Kidney epithelial cell (primary cell): Measurements from ENCODE around the gene TOLLIP. TPM values are rescaled to one million over a fixed set of nuclear protein-coding genes. Genes with fewer than 3 reads are reported as not detected.
"Not testable (repeated sequence)": the region's sequence is repeated elsewhere in the genome, so short reads cannot be mapped to it uniquely, and the experiment has no call there.

Experiments
- DNase-seq: peaks from one replicate; pipeline ENCODE4 v3.0.0-alpha.2; 2010; ENCODE audit warnings: low read depth
- H3K27me3 ChIP-seq: 2 replicates; pipeline ENCODE4 v1.6.0; 2011; ENCODE audit warnings: low read length; ENCODE audit not compliant: control insufficient read depth, insufficient read depth
- H3K36me3 ChIP-seq: 2 replicates; pipeline ENCODE4 v1.5.1; 2011; ENCODE audit warnings: low read length; ENCODE audit not compliant: control insufficient read depth, insufficient read depth
- H3K4me3 ChIP-seq: 2 replicates; pipeline ENCODE4 v1.5.1; 2011; ENCODE audit warnings: low read depth, mild to moderate bottlenecking, control low read depth, low read length
- total RNA-seq: library from RNA; depleted of rRNA; stranded (reverse); fragments of >200 nt; gene quantifications from 2 replicates; pipeline ENCODE4 v1.2.3, GENCODE V29; 2015
- TF ChIP-seq, protein P1 (sequence below): IDR thresholded peaks from 2 replicates; pipeline ENCODE4 v1.5.1; 2011; ENCODE audit warnings: mild to moderate bottlenecking, moderate library complexity, low read length, control low read depth, inconsistent platforms; ENCODE audit not compliant: insufficient read depth, poor library complexity, severe bottlenecking

Gene TOLLIP
- total RNA-seq, 1 donor from 2014 or later, result 55.3 TPM

DNA sequence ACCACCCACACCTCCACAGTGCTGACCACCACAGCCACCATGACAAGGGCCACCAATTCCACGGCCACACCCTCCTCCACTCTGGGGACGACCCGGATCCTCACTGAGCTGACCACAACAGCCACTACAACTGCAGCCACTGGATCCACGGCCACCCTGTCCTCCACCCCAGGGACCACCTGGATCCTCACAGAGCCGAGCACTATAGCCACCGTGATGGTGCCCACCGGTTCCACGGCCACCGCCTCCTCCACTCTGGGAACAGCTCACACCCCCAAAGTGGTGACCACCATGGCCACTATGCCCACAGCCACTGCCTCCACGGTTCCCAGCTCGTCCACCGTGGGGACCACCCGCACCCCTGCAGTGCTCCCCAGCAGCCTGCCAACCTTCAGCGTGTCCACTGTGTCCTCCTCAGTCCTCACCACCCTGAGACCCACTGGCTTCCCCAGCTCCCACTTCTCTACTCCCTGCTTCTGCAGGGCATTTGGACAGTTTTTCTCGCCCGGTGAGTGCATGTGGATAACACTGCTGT is 58.1 kb downstream of the TOLLIP start:
- no peak overlapping the region for H3K4me3 ChIP-seq
- no peaks in the 10 kb centered on the region for H3K36me3 ChIP-seq
- TF ChIP-seq, protein P1, sequence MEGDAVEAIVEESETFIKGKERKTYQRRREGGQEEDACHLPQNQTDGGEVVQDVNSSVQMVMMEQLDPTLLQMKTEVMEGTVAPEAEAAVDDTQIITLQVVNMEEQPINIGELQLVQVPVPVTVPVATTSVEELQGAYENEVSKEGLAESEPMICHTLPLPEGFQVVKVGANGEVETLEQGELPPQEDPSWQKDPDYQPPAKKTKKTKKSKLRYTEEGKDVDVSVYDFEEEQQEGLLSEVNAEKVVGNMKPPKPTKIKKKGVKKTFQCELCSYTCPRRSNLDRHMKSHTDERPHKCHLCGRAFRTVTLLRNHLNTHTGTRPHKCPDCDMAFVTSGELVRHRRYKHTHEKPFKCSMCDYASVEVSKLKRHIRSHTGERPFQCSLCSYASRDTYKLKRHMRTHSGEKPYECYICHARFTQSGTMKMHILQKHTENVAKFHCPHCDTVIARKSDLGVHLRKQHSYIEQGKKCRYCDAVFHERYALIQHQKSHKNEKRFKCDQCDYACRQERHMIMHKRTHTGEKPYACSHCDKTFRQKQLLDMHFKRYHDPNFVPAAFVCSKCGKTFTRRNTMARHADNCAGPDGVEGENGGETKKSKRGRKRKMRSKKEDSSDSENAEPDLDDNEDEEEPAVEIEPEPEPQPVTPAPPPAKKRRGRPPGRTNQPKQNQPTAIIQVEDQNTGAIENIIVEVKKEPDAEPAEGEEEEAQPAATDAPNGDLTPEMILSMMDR, result no peak
- no peaks in the 10 kb centered on the region for H3K27me3 ChIP-seq
- DNase-seq, result no peak

DNA sequence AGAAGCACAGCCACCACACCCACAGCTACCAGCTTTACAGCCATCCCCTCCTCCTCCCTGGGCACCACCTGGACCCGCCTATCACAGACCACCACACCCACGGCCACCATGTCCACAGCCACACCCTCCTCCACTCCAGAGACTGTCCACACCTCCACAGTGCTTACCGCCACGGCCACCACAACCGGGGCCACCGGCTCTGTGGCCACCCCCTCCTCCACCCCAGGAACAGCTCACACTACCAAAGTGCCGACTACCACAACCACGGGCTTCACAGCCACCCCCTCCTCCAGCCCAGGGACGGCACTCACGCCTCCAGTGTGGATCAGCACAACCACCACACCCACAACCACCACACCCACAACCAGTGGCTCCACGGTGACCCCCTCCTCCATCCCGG is 59.0 kb downstream of the TOLLIP start:
- H3K27me3 ChIP-seq, H3K4me3 ChIP-seq, DNase-seq, H3K36me3 ChIP-seq: not testable (repeated sequence)

DNA sequence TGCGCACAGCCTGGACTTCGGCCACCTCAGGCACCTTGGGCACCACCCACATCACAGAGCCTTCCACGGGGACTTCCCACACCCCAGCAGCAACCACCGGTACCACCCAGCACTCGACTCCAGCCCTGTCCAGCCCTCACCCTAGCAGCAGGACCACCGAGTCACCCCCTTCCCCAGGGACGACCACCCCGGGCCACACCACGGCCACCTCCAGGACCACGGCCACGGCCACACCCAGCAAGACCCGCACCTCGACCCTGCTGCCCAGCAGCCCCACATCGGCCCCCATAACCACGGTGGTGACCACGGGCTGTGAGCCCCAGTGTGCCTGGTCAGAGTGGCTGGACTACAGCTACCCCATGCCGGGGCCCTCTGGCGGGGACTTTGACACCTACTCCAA is 60.5 kb downstream of the TOLLIP start:
- H3K4me3 ChIP-seq, H3K27me3 ChIP-seq, DNase-seq, H3K36me3 ChIP-seq: not testable (repeated sequence)

DNA sequence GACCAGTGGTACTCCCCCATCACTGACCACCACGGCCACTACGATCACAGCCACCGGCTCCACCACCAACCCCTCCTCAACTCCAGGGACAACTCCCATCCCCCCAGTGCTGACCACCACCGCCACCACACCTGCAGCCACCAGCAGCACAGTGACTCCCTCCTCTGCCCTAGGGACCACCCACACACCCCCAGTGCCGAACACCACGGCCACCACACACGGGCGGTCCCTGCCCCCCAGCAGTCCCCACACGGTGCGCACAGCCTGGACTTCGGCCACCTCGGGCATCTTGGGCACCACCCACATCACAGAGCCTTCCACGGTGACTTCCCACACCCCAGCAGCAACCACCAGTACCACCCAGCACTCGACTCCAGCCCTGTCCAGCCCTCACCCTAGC is 62.4 kb downstream of the TOLLIP start:
- H3K4me3 ChIP-seq, DNase-seq, H3K27me3 ChIP-seq, H3K36me3 ChIP-seq: not testable (repeated sequence)

DNA sequence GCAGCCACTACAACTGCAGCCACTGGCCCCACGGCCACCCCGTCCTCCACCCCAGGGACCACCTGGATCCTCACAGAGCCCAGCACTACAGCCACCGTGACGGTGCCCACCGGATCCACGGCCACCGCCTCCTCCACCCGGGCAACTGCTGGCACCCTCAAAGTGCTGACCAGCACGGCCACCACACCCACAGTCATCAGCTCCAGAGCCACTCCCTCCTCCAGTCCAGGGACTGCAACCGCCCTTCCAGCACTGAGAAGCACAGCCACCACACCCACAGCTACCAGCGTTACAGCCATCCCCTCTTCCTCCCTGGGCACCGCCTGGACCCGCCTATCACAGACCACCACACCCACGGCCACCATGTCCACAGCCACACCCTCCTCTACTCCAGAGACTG is 63.1 kb downstream of the TOLLIP start:
- not testable (repeated sequence) for DNase-seq, H3K4me3 ChIP-seq, H3K27me3 ChIP-seq, H3K36me3 ChIP-seq

DNA sequence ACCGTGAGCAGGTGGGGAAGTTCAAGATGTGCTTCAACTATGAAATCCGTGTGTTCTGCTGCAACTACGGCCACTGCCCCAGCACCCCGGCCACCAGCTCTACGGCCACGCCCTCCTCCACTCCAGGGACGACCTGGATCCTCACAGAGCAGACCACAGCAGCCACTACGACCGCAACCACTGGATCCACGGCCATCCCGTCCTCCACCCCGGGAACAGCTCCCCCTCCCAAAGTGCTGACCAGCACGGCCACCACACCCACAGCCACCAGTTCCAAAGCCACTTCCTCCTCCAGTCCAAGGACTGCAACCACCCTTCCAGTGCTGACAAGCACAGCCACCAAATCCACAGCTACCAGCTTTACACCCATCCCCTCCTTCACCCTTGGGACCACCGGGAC is 63.7 kb downstream of the TOLLIP start:
- DNase-seq, H3K36me3 ChIP-seq, H3K27me3 ChIP-seq, H3K4me3 ChIP-seq: not testable (repeated sequence)

DNA sequence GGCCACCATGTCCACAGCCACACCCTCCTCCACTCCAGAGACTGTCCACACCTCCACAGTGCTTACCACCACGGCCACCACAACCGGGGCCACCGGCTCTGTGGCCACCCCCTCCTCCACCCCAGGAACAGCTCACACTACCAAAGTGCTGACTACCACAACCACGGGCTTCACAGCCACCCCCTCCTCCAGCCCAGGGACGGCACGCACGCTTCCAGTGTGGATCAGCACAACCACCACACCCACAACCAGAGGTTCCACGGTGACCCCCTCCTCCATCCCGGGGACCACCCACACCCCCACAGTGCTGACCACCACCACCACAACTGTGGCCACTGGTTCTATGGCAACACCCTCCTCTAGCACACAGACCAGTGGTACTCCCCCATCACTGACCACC is 64.9 kb downstream of the TOLLIP start:
- H3K36me3 ChIP-seq, DNase-seq, H3K4me3 ChIP-seq, H3K27me3 ChIP-seq: not testable (repeated sequence)

DNA sequence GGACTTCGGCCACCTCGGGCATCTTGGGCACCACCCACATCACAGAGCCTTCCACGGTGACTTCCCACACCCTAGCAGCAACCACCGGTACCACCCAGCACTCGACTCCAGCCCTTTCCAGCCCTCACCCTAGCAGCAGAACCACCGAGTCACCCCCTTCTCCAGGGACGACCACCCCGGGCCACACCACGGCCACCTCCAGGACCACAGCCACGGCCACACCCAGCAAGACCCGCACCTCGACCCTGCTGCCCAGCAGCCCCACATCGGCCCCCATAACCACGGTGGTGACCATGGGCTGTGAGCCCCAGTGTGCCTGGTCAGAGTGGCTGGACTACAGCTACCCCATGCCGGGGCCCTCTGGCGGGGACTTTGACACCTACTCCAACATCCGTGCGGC is 65.9 kb downstream of the TOLLIP start:
- not testable (repeated sequence) for H3K4me3 ChIP-seq, H3K27me3 ChIP-seq, DNase-seq, H3K36me3 ChIP-seq

DNA sequence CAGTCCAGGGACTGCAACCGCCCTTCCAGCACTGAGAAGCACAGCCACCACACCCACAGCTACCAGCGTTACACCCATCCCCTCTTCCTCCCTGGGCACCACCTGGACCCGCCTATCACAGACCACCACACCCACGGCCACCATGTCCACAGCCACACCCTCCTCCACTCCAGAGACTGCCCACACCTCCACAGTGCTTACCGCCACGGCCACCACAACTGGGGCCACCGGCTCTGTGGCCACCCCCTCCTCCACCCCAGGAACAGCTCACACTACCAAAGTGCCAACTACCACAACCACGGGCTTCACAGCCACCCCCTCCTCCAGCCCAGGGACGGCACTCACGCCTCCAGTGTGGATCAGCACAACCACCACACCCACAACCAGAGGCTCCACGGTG is 66.7 kb downstream of the TOLLIP start:
- not testable (repeated sequence) for H3K4me3 ChIP-seq, H3K27me3 ChIP-seq, DNase-seq, H3K36me3 ChIP-seq

DNA sequence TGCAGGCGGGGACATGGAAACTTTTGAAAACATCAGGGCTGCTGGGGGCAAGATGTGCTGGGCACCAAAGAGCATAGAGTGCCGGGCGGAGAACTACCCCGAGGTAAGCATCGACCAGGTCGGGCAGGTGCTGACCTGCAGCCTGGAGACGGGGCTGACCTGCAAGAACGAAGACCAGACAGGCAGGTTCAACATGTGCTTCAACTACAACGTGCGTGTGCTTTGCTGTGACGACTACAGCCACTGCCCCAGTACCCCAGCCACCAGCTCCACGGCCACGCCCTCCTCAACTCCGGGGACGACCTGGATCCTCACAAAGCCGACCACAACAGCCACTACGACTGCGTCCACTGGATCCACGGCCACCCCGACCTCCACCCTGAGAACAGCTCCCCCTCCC is 67.1 kb downstream of the TOLLIP start:
- TF ChIP-seq, protein P1, result no peak
- H3K36me3 ChIP-seq, result no peaks in the 10 kb centered on the region
- H3K4me3 ChIP-seq, result no peak overlapping the region
- no peaks in the 10 kb centered on the region for H3K27me3 ChIP-seq
- no peak for DNase-seq
